Body of pancreas (tissue), 4 donors: Measurements from ENCODE around the gene TMEM50B.

ENCODE experiments used
- CTCF ChIP-seq, 7 experiments: fragments of 450-650 bp in 4 of 7; fragments of 200-600 bp in 3 of 7; sonication (generic) in 3 of 7; IDR thresholded peaks; one replicate each; pipeline ENCODE4 v1.5.1; 2016 to 2019; ENCODE audit warnings: antibody characterized with exemption in 7 of 7
- POLR2A ChIP-seq, 3 donors: fragments of 450-650 bp; IDR thresholded peaks; one replicate each; pipeline ENCODE4 v1.6.1; 2016; ENCODE audit warnings: antibody characterized with exemption in 3 of 3, mild to moderate bottlenecking in 2 of 3

- TF ChIP-seq CTCF (IDR thresholded peaks at IDR 0.05) (no peak), POLR2A (IDR thresholded peaks at IDR 0.05) (no peak)
Observed at GRCh38 chr21:33414068-33414467, 65.7 kb downstream of the TMEM50B start.
